ENCODE data around the gene CELSR1.

Gene CELSR1

DNA sequence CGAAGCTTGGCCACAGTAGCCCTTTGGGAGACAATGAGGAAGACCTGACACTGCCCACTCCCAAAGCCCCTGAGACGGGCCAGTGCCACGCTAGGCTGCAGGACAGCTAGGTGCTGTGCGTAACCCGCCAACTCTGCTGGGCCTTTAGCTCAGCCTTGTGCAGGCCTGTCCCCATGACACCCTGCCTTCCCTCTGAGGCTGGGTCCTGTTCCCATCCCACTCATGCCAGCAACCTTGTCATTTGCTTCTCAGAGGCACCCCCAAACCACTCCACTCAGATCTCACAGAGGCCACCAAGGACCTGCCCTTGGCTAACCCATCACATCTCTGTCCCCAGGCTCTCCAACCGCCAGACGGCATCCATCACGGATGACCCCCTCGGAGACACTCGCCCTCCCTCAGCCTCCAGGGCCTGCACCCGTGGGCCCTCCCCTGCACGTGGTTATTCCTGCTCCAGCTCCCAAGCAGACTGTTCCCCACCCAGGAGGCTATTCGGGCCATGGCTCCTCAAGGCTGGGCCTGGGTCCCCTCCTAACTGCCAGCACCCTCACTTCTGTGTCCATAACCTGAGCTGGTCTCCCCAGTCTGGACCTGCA lies 11.1 kb downstream of the CELSR1 start:
- Mint-ChIP-seq H3K27ac (no peak overlapping the region), H3K4me3 (no peak overlapping the region), H3K27me3 (ENCODE audit: low read depth) (peaks cover 17% of the 10 kb centered on the region), H3K4me1 (peaks cover 5% of the 10 kb centered on the region), H3K9me3 (no peaks in the 10 kb centered on the region), H3K36me3 (ENCODE audit: low read depth) (peaks cover 6% of the 10 kb centered on the region)
- TF ChIP-seq, protein P1, sequence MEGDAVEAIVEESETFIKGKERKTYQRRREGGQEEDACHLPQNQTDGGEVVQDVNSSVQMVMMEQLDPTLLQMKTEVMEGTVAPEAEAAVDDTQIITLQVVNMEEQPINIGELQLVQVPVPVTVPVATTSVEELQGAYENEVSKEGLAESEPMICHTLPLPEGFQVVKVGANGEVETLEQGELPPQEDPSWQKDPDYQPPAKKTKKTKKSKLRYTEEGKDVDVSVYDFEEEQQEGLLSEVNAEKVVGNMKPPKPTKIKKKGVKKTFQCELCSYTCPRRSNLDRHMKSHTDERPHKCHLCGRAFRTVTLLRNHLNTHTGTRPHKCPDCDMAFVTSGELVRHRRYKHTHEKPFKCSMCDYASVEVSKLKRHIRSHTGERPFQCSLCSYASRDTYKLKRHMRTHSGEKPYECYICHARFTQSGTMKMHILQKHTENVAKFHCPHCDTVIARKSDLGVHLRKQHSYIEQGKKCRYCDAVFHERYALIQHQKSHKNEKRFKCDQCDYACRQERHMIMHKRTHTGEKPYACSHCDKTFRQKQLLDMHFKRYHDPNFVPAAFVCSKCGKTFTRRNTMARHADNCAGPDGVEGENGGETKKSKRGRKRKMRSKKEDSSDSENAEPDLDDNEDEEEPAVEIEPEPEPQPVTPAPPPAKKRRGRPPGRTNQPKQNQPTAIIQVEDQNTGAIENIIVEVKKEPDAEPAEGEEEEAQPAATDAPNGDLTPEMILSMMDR (IDR thresholded peaks at IDR 0.05; ENCODE audit: unreplicated experiment in 3 of 3): no peak

DNA sequence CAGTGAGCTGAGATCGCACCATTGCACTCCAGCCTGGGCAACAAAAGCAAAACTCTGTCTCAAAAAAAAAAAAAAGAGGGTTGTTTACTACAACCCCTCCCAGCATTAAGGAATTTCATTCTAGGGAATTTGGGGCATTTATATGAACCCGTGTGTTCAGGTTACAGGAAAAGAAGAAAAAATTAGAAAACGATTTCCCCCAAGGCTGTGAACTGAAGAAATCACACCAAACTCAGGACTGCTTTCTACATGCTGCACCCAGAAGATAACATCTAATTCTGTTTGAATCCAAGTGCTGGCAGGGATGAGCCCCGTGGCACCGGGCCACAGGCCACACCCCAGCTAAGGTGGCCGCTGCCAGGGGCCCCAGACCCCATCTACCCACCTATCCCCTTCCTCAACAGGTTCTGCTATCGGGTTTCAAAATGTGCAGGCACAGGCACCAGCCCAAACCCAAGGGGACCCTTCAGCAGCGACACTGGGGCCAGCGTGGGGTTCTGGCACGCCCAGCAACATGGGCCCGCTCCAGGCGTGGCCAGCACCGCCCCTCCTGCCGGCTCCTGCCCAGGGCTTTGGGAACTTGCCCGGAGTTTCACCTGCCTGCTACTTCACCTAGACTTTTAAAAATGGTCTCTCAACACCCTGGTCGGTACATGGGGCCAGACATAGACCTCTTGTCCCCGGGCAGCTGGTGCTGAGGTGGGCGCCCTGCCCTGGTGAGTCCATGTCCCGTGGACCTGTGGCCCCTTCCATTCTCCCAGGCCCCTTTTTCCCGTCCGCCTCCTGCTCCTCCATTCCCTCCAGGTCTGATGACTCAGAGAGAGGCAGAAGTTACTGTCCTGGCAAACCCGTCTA lies 11.8 kb downstream of the CELSR1 start:
- TF ChIP-seq, protein P1 (IDR thresholded peaks at IDR 0.05; ENCODE audit: unreplicated experiment in 3 of 3): no peak
- H3K27me3 Mint-ChIP-seq (ENCODE audit: low read depth): peaks cover 17% of the 10 kb centered on the region
- H3K9me3 Mint-ChIP-seq: no peaks in the 10 kb centered on the region
- H3K4me3 Mint-ChIP-seq: no peak overlapping the region
- peaks cover 2% of the 10 kb centered on the region for H3K4me1 Mint-ChIP-seq
- peaks cover 6% of the 10 kb centered on the region for H3K36me3 Mint-ChIP-seq (ENCODE audit: low read depth)
- no peak overlapping the region for H3K27ac Mint-ChIP-seq

DNA sequence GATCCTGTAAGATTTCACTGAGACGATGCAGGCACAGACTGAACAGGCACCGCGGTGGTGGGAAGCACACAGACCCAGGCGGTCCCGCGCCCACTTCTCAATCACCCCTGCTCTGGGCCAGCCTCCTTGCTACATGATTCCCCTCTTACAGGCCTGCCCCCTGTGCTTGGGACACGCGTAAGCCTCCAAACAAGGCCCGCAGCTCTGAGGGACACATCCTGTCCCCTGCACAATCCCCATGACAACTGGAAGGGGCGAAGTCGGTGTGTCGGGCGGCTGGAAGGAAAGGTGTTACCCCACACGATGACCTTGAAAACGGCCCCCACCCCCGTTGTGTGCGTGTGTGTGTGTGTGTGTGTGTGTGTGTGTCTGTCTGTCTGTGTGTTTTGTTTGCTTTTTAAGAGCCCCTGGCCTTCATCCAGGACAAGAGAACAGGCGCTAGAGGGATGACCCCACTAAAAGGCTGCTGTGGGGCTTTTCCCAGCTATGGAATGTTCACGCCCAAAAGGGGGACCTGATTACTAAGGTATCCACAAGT lies 13.1 kb downstream of the CELSR1 start:
- Mint-ChIP-seq H3K4me3 (no peak overlapping the region), H3K27ac (no peak overlapping the region), H3K4me1 (no peaks in the 10 kb centered on the region), H3K36me3 (ENCODE audit: low read depth) (peaks cover 6% of the 10 kb centered on the region), H3K27me3 (ENCODE audit: low read depth) (peaks cover 17% of the 10 kb centered on the region), H3K9me3 (no peaks in the 10 kb centered on the region)
- TF ChIP-seq, protein P1 (IDR thresholded peaks at IDR 0.05; ENCODE audit: unreplicated experiment in 3 of 3): no peak

DNA sequence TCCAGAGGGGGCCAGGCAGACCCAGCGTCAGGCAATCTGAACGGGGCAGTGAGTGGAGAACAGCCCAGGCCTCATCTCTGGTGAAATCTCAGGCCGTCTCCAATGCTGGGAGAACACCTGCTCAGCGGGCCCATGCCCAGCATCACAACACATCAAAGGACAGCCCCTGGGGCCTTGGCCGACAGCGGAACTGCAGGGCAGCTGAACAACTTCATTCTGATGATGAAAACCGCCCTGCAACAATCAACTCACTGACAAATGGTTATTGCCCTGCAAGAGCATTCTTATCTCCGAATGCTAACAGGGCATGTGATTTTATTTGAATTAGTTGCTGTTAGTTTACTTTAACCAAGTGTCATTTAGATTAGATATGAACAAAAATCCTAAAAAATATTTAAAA lies 14.6 kb downstream of the CELSR1 start:
- Mint-ChIP-seq H3K4me3 (no peak overlapping the region), H3K4me1 (no peaks in the 10 kb centered on the region), H3K27me3 (ENCODE audit: low read depth) (peaks cover 12% of the 10 kb centered on the region), H3K27ac (no peak overlapping the region), H3K9me3 (no peaks in the 10 kb centered on the region), H3K36me3 (ENCODE audit: low read depth) (no peaks in the 10 kb centered on the region)
- TF ChIP-seq, protein P1 (IDR thresholded peaks at IDR 0.05; ENCODE audit: unreplicated experiment in 3 of 3): no peak

DNA sequence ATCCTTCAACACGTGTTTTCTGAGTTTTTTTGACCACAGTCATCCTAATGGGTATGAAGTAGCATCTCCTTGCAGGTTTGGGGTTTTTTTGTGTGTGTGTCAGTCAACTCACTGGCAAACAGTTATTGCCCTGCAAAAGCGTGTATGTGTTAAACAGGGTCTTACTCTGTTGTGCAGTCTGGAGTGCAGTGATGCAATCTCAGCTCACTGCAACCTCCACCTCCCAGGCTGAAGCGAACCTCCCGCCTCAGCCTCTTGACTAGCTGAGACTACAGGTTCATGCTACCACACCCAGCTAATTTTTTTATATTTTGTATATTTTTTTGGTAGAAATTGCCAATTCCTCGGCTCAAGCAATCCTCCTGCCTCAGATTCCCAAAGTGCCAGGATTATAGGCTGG lies 15.4 kb downstream of the CELSR1 start:
- no peak overlapping the region for H3K27ac Mint-ChIP-seq
- H3K4me3 Mint-ChIP-seq: no peak overlapping the region
- H3K27me3 Mint-ChIP-seq (ENCODE audit: low read depth): peaks cover 10% of the 10 kb centered on the region
- H3K4me1 Mint-ChIP-seq: no peaks in the 10 kb centered on the region
- no peaks in the 10 kb centered on the region for H3K36me3 Mint-ChIP-seq (ENCODE audit: low read depth)
- H3K9me3 Mint-ChIP-seq: no peaks in the 10 kb centered on the region
- TF ChIP-seq, protein P1 (IDR thresholded peaks at IDR 0.05; ENCODE audit: unreplicated experiment in 3 of 3): no peak
